Suppressor macrophage treated with lipopolysaccharide for 1 hour (primary cell): ENCODE results near the gene DIO1.

Source experiments
- DNase-seq, 3 donors: peaks; one replicate each; pipeline ENCODE4 v3.0.0-alpha.2; 2020 to 2022

DIO1 gene

DNA sequence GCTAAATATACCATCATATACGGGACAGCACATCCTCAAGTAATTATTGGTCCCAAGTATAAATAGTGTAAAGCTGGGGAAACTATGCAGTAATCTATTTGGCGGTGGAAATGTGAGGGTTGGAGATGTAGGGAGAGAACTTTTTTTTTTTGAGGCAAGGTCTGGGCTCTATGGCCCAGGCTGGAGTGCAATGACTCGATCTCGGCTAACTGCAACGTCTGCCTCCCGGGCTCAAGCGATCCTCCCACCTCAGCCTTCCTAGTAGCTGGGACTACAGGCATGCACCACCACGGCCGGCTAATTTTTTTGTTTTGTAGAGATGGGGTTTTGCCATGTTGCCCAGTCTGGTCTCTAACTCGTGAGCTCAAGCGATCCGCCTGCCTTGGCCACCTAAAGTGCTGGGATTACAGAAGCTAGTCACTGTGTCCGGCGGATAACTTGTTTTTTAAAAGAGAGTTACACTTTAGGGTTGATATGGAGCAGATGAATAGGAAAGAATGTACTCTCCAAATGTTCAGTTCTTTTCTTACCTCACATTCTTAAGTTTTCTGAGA is 49.6 kb downstream of the DIO1 start:
- no peak for DNase-seq

DNA sequence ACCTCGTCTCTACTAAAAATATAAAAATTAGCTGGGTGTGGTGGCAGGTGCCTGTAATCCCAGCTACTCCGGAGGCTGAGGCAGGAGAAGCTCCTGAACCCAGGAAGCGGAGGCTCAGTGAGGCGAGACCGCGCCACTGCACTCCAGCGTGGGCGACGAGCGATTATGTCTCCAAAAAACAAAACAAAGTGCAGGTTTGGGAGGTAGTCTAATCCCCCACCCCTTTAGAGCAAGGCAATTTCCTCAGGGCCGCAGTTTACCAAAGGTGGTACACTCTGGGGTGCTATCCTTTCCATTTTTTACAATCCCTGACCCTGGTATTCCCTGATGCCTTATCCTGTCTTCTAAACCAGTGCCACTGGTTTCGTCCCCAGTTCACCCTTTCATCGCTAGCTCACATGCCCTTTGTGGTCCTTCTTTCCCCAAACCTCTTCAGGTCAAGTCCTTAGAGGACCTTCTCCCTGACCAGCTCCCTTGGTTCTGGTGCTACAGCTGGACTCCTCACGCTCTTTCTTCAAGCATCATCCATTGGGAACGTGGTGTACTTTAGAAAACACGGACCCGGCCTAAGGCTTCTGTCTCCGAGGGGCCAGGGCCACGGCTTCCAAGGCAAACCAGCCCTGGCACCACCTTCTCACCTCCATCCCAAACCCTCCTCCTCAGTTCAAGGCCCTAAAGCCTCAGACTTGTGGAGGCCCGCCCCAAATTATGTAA is 50.6 kb downstream of the DIO1 start:
- DNase-seq, result no peak

DNA sequence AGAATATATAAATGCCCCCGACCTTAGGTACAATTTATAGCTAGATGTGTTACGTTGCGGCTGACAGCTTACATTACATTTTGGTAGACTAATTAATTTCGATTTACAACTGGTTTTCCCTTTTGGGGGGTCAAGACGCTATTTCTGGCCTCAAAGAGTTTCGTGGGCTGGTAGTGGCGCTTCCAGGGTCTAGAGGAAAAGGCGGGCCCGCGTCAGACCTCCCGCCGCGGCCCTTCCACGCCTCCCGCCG is 51.1 kb downstream of the DIO1 start:
- no peak for DNase-seq

DNA sequence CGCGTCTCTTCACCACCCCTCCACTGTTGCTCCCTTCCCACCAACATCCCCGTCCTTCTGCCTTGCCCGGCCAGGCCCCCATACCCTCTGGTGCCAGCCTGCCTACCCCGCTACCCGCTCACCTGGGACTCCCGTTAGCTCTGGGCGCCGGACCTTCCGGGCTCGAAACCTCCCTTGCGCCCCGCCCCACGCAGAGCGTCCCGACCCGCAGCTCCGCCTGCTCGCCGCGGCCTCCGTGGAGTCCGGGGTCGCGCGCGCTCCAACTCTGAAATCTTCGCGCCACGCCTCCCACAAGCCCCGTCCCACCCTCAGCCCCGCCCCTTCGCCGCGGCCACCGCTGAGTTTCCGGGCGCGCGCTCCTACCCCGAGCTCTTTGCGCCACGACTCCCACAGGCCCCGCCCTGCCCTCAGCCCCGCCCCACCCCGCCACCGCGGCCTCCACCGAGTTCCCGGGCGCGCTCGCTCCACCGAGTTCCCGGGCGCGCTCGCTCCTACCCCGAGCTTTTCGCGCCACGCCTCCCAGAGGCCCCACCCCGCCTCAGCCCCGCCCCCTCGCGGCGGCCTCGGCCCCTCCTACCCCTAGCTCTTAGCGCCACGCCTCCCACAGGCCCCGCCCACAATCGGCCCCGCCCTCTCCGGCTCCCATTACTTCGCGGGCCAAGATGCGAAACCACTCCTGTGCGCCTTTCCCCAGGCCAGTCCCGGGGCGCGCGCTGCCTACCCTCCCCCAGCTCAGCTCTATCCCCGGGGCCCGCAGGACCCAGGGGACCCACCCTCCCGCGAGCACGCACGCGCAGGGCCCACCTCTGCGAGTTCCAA is 51.7 kb downstream of the DIO1 start, which contains the start of gene IFT25:
Gene IFT25, minus strand, starts transcription at position 267 of the 819 bp plus-strand sequence. CDS start 5,617 bp downstream, outside the sequence.
- peak; percentile 98 to 100 (median 99) for DNase-seq

DNA sequence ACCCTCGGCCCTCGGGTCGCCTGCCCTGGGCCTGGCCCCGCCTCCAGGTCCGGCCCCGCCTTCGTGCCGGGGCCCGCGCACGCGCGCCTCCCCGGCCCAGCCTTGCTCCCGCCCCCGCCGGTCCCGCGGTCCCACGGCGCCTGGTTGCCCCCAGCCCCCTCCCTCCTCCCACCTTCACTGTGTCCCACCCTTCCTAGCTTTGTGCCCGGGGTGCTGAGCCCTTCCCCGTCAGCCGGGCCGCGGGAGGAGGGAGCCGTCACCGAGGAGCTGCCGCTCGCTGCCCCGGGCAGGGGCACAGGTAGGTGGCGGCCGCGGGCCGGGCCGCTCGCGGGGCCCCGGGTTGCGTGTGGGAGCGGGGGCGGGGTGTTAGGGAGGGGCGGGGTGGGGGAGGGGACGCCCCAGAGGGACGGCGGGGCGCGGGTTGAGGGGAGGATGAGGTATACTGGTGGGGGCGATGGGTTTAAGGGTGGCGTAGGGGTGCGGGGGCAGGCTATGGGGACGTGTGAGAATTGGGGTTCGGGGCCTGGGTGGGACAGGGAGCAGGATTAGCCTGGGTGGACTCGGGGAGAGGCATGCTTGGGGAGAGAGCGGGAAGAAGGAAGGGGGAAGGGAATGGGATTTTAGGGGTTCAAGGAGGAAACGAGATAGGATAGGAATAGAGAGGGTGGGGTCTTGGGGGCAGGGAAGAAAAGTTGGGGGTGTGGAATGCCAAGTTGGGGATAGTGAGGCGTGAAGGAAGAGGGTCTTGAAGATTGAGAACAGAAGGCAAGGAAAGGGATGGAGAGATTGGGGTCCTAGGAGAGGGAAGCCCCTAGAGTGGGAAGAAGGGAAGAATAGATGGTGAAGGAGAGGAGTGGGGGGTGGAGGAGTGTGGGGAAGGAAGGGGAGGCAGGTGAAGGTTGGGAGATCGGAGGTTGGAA is 52.5 kb downstream of the DIO1 start, which contains the start of gene LRRC42:
Gene LRRC42, plus strand, starts transcription at position 99 of the 920 bp plus-strand sequence. CDS start 5,650 bp downstream, outside the sequence.
- DNase-seq, result peak; percentile 88 to 97 (median 94)

DNA sequence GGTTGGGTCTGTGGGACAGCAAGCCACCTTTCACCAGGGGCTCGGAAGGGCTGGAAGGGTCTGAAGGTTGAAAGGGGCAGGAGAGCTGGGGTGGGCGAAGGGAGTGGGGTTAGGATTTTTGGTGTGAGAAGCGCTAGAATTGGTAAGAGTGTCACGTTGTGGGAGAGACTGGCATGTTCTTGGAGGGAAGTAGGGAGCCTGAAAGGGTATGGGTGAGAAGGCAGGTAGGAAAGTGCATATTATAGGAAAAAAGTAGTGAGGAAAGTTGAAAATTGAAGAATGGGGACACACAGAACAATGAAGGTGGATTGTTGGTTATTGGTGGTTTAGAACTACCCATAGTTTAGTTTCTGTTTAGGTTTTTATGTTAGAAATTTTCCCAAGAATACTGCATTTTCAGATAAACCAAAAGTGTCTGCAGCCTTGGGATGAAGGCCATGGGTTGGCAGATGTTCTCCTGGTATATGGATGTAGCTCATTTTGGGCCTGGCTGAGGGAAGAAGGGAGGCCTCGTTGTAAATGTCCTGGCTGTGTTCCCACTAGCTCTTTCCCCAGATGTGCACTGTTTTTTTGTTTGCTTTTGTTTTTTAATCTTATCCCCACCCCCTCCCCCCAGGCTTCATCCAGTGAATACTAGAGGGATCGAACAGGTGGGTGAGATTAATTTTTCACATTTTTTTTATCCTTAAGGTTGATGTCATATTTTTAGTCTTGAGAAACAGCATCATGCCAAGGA is 53.4 kb downstream of the DIO1 start:
- no peak for DNase-seq

DNA sequence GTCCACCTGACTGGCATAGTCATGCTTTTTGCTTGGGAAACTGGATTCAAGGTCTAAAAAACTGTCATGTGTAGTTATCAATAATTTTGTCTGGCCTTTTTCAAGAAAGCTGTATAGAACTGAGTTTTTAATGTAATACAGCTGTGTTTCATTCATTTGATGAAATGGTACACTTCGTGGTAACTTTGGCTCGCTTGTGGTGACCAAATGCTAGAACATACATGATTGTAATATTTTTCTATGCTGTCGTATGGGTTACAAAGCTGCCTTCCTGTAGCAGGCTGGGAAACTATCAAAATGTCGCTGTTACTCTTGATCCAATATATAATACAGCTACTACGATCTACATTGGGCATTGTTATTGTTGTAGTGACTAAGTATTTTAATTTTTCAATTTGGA is 54.3 kb downstream of the DIO1 start:
- DNase-seq, result no peak

DNA sequence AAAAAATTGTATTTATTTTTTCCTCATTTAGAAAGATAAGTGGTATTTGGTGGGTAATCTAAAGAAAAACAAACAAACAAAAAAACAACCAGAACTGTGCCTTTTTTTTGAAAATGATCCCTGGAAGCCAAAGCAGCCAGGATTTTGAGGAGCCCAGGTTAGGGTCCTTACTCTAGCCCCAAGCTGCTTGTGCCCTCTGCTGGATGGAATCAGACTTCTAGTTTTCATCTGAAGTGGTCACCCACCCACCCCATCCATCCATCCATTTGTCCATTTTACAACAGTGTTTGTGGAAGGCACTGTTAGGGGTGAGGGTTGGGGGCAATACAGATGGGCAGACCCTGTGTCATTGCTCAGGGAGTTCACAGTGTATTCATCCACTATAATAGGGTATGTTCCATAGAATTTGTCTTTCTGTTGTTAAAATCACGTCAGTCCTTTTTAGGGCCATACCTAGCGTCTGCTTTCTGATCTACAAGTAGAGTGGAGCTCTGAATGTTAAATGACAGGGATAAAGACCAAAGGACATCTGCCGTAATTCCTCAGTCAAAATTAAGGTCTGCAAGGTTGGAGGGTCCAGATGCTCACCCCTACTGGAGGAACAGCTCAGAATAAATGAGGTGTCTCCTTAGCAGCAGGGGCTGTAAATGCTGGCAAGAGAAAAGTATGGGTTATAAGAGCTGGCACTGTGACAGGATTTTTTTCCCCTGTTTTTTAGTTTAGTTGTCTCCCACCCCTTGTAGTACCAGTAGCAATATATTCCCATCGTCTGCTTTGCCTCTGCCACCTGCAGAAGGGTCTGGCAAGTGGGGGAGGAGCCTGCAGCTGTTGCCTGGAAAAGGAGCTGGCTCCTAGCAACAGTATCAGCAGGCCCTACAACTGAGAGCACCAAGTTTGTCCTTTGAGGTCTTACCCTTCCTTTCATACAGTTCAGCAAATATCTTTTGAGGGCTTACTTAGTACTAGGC is 55.3 kb downstream of the DIO1 start:
- DNase-seq, result peak; percentile 59 to 69 (median 65)

DNA sequence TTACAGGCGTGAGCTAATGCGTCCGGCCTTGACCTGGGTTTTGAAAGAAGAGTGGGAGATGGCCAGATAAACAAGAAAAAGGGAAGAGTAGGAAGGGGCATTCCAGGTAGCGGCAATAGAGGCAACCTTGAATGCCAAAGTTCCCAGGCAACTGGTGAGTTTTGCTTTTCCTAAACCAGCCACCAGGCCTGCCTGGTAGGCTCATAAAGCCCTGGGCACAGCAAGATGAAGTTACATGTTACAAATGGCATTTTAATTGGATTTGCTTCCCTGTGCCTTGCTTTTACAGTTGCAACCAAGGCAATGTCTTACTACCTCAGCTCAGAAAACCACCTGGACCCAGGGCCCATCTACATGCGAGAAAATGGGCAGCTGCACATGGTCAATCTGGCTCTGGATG is 57.7 kb downstream of the DIO1 start:
- DNase-seq, result no peak

DNA sequence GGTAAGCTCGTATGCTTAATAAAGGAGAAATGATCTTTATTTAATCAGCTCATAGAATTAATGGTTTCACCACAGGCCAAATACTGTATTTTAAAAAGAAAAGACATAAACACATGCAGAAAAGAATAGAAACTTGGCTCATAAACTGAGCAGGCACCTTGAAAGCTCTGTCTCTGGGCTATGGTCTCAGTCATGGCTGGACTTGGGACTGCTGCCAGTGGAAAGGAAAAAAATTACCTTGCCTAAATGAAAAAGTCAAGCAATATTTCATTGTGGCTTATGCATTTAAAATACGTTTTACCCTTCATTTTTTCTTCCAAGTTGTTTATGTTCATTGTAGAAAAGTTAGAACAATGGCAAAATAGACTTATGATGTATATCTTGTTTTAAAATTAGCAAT is 60.1 kb downstream of the DIO1 start:
- no peak for DNase-seq

DNA sequence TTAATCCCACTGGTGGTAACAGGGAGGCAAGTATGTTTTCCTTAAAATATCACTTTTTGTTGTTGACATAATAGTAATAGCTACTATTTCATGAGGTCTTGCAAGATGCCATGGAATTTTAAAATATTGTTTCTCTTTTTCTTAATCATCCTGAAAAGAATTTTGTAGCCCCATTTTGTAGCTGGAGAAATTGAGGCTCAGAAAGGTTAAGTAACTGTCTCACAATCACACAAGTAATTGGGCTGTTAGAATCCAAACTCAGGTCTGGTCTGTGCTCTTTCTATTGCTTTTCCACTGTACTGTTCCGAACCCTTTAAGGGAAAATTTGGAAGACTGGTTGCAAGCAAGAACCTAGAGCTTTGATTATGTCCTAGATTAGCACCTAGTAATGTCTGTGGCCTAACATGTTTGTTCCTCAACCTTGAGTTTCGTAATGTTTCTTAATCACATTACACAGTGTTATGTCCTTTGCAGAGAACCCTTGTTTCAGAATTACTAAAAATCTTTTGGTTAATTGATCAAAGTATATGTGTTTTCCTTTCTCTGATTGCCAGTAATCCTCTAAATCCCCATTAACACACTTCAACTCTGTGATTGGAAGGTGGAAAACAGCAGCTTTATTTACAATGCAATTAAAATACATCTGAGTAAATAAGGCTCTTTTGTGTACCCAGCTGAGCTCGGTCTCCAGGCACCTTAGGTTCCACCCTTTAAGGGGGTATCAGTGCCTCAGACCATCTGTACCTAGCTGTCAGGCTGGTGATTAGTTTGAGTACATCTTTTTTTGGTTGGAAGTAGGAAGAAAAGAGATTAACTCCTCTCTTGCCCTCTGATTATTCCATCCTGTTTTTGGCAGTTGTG is 62.6 kb downstream of the DIO1 start:
- DNase-seq, result no peak

DNA sequence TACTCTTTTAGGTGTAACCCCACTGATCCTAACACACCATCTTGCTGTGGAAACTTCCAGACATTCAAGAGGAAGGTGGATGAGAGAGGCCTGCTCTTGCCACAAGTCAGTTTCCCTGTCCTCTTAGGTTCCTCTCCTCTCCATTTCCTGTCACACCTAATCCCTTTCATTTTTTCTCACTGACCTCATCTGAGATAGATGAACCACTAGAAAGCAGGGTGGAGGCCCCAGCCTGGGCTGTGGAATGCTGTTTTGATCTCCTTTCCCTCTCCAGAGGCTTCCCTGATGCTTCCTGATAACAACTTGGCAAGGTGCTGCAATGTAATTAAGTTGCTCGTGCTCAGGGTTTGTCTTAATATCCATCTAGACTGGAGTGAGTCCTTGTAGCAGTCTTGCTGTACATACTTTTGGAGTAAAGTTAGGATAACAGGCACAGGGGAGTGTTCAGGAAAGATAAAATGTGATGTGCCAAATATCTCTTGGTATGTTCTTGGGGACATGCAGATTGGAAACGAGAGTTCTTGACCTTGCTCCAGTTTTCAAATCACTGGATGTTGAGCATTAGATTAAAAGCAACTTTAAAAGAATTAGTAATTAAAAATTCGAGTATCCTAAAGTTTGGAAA is 63.3 kb downstream of the DIO1 start:
- no peak for DNase-seq

DNA sequence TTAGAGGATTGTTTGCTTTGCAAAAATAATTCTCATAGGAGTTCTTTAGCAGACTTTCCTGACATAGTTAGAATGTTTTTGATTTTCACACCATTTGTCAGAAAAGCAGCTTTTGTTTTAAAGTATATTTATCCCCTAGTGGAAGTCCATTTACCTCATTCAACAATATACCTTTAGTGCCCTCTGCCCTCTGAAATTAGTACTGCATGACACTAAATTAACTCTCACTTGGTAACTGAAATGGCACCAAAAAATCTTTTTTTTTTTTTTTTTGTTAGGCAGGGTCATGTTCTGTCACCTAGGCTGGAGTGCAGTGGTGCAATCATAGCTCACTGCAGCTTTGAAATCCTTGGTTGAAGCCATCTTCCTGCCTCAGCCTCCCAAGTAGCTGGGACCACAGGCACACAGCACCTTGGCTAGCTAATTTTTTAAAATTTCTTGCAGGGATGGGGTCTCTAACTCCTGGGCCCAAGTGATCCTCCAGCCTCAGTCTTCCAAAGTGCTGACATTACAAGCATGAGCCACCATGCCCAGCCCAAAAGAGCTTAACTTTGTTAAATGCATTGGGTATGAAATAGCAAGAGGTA is 65.8 kb downstream of the DIO1 start:
- DNase-seq, result peak; percentile 46 to 67 (median 61)
